K562 (cell line): ENCODE measurements around the gene FAM78B. TPM values are rescaled to one million over a fixed set of nuclear protein-coding genes. Genes with fewer than 3 reads are reported as not detected.

Experiments
- ATAC-seq: fragments of 200-7000 bp; cut with Tn5 transposase; 3 replicates; pipeline ENCODE4 v1.9.1; 2020; ENCODE audit warnings: moderate library complexity
- BruUV-seq: library from RNA; stranded (reverse); fragments of 400-500 nt; replicated peaks from 2 replicates; lab custom pipeline; 2021; lab: Mats Ljungman, UMichigan
- CTCF ChIA-PET: fragments of 300-600 bp; formaldehyde crosslinking; extraction: SDS; loops from one replicate; lab custom pipeline; 2021; ENCODE audit warnings: low intra/inter-chr PET ratio; lab: Yijun Ruan, JAX
- POLR2A ChIA-PET: fragments of 300-600, 350-650 bp; sonication (Branson Sonifier 250); formaldehyde crosslinking; extraction: SDS; loops from one replicate; lab custom pipeline; 2021; ENCODE audit warnings: antibody characterized with exemption, inconsistent platforms; lab: Yijun Ruan, JAX
- DNase-seq, 4 experiments: peaks; one replicate each; pipeline versions ENCODE4 v3.0.0 to v3.0.0-alpha.2; 2011 to 2018; ENCODE audit warnings: low spot score in 3 of 4, mixed read lengths in 3 of 4; ENCODE audit errors: extremely low read depth in 1 of 4
- FAIRE-seq: peaks from 2 replicates; lab custom pipeline; 2011; peaks lifted over from hg19 to GRCh38; lab: Jason Lieb, UNC
- H2AFZ ChIP-seq: 2 replicates; pipeline ENCODE4 v1.6.0; 2011; ENCODE audit warnings: low read depth, low read length, control low read depth, inconsistent platforms
- H3K27ac ChIP-seq: fragments of 200-600 bp; 3 replicates; pipeline ENCODE4 v1.8.0; 2011; ENCODE audit warnings: low read depth, mild to moderate bottlenecking, control low read depth, inconsistent platforms, low read length, moderate library complexity, mixed read lengths; ENCODE audit errors: extremely low read depth
- H3K27me3 ChIP-seq, 2 experiments: fragments of 300-600 bp in 1 of 2; 2 replicates in 1 of 2; 3 replicates in 1 of 2; pipeline versions ENCODE4 v1.6.0 to v1.8.0; 2011; ENCODE audit warnings: inconsistent platforms in 2 of 2, low read length in 2 of 2, mild to moderate bottlenecking in 1 of 2, mixed read lengths in 1 of 2, moderate library complexity in 1 of 2; ENCODE audit not compliant: control insufficient read depth in 2 of 2, insufficient read depth in 2 of 2
- H3K36me3 ChIP-seq: fragments of 300-600 bp; 3 replicates; pipeline ENCODE4 v1.8.0; 2011; ENCODE audit warnings: mild to moderate bottlenecking, low read length, inconsistent platforms; ENCODE audit not compliant: control insufficient read depth, insufficient read depth
- H3K4me1 ChIP-seq, 2 experiments: fragments of 200-600 bp in 1 of 2; replicated peaks in 1 of 2; 2 replicates in 1 of 2; 3 replicates in 1 of 2; pipeline versions ENCODE4 v1.5.1 to v1.8.0; 2011; ENCODE audit warnings: inconsistent platforms in 2 of 2, low read length in 2 of 2, mild to moderate bottlenecking in 1 of 2, mixed read lengths in 1 of 2, moderate library complexity in 1 of 2; ENCODE audit not compliant: control insufficient read depth in 2 of 2, insufficient read depth in 2 of 2
- H3K4me2 ChIP-seq: 2 replicates; pipeline ENCODE4 v1.6.1; 2011; ENCODE audit warnings: low read length, control low read depth, inconsistent platforms, mixed read lengths; ENCODE audit not compliant: insufficient read depth
- H3K4me3 ChIP-seq: fragments of 200-600 bp; sonication (generic), shearing (Covaris generic); 2 replicates; pipeline ENCODE4 v1.5.1; 2016; ENCODE audit warnings: control low read depth, inconsistent platforms
- H3K79me2 ChIP-seq: fragments of 200-600 bp; 3 replicates; pipeline ENCODE4 v1.8.0; 2011; ENCODE audit warnings: low read length, inconsistent platforms; ENCODE audit not compliant: control insufficient read depth, insufficient read depth
- H3K9ac ChIP-seq, 2 experiments: 2 replicates each; pipeline versions ENCODE4 v1.6.0 to v1.6.1; 2011; ENCODE audit warnings: low read depth in 2 of 2, low read length in 2 of 2, control low read depth in 1 of 2, inconsistent platforms in 1 of 2, mild to moderate bottlenecking in 1 of 2, mixed read lengths in 1 of 2; ENCODE audit not compliant: insufficient read depth in 1 of 2
- H3K9me1 ChIP-seq: one replicate; pipeline ENCODE4 v1.6.0; 2011; ENCODE audit warnings: inconsistent platforms, mild to moderate bottlenecking, low read length, moderate library complexity; ENCODE audit not compliant: control insufficient read depth, insufficient read depth
- H3K9me3 ChIP-seq: replicated peaks from 2 replicates; pipeline ENCODE4 v1.5.1; 2011; ENCODE audit warnings: low read depth, low read length, inconsistent platforms; ENCODE audit not compliant: control insufficient read depth, insufficient read depth
- H4K20me1 ChIP-seq: replicated peaks from 2 replicates; pipeline ENCODE4 v1.6.1; 2011; ENCODE audit warnings: low read length, inconsistent platforms, mixed read lengths; ENCODE audit not compliant: control insufficient read depth, insufficient read depth
- HDAC2 ChIP-seq: fragments of 450-650 bp; IDR thresholded peaks from 2 replicates; pipeline ENCODE4 v1.6.1; 2016; ENCODE audit warnings: mild to moderate bottlenecking
- SNRNP70 ChIP-seq: fragments of 200-400 bp; formaldehyde crosslinking; optimal IDR thresholded peaks from 2 replicates; pipeline ENCODE3; 2017; ENCODE audit warnings: low read depth, low read length
- U2AF1 ChIP-seq: fragments of 200-400 bp; formaldehyde crosslinking; optimal IDR thresholded peaks from 2 replicates; pipeline ENCODE3; 2017; ENCODE audit warnings: mild to moderate bottlenecking, low read depth, low read length, moderate library complexity
- ZNF224 ChIP-seq: sonication (generic); formaldehyde crosslinking; IDR thresholded peaks from 2 replicates; pipeline ENCODE4 v1.8.0; 2022; ENCODE audit warnings: mild to moderate bottlenecking, missing genetic modification reagents
- WGBS: fragments of 100-300 bp; shearing (Covaris generic); methylation state at CpG from one replicate; pipeline ENCODE4 v1.1.6; 2016; ENCODE audit warnings: low coverage, mixed read lengths; ENCODE audit not compliant: insufficient coverage; ENCODE audit errors: missing lambda C conversion rate; 5-methylcytosine and 5-hydroxymethylcytosine counted together
- in situ Hi-C: fragments of 300-500 bp; cut with MboI; formaldehyde crosslinking; loops from 4 replicates; pipeline ENCODE4 v1.15.0; 2018; ENCODE audit warnings: inconsistent platforms, mixed read lengths
- intact Hi-C: fragments of 100-400 bp; cut with micrococcal nuclease; formaldehyde crosslinking; loops from 2 replicates; pipeline ENCODE4 v1.14.2; 2022
- polyA plus RNA-seq, 8 experiments: library from polyadenylated mRNA; depleted of rRNA in 4 of 8; stranded (reverse) in 5 of 8; unstranded in 3 of 8; fragments of >200 nt; fragmentation: Nextera tagmentation in 2 of 8; fragmentation: Illumina TruSeq in 1 of 8; extraction: Ambion mirVana in 2 of 8; extraction: Trizol in 1 of 8; gene quantifications; 2 replicates each; pipeline versions ENCODE4 v1.2.1 to v1.2.3, GENCODE V29; 2011 to 2014; ENCODE audit warnings: inconsistent platforms in 1 of 8, missing spikeins in 1 of 8
- total RNA-seq, 7 experiments: library from RNA; depleted of rRNA in 6 of 7; stranded (reverse); fragments of >200 nt in 6 of 7; fragmentation: Illumina TruSeq in 2 of 7; extraction: Trizol in 2 of 7; gene quantifications; 2 replicates each; pipeline versions ENCODE4 v1.2.1 to v1.2.3, GENCODE V29; 2011 to 2021; ENCODE audit warnings: low replicate concordance in 1 of 7
- TF ChIP-seq, protein P1 (sequence below), 3 experiments: IDR thresholded peaks in 2 of 3; conservative IDR thresholded peaks in 1 of 3; 2 replicates each; pipeline ENCODE4 v1.5.1; 2011 to 2012; ENCODE audit warnings: low read length in 3 of 3, mild to moderate bottlenecking in 3 of 3, control low read depth in 2 of 3, improper control_type of control experiment in 1 of 3, inconsistent platforms in 1 of 3, low read depth in 1 of 3, mixed read lengths in 1 of 3, moderate library complexity in 1 of 3; ENCODE audit not compliant: insufficient read depth in 2 of 3
- TF ChIP-seq, protein P2 (sequence below): sonication (generic); formaldehyde crosslinking; IDR thresholded peaks from 2 replicates; pipeline ENCODE4 v1.8.0; 2022; ENCODE audit warnings: mild to moderate bottlenecking, missing genetic modification reagents

Gene FAM78B
- total and polyA plus RNA-seq, 9 of the 15 experiments (the other 6 are each of a cell fraction or from before 2014, with no cell fraction given) = 0.04 to 0.43 (median 0.29) TPM; not detected in 1

DNA sequence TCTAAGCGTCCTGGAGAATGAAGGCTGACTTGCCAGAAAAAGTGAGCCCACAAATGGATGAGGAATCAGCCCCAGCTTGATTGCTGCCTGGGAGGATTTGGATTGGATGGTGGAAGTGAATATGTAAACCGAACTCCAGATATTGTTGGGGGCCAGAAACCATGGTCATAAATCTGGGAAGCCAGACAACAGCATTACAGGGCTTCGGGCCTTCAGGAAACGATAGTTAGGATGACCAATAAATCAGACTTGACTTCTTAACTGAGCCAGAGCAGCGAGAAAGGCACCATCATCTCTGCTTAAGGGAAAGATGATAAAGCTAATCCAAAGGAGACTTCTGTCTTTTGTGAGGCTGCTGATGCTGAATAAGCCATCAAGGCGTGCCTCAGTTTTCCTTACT lies 26.6 kb downstream of the FAM78B start:
- H3K9ac ChIP-seq = no peak overlapping the region
- H3K9me3 ChIP-seq = no peaks in the 10 kb centered on the region
- no peak overlapping the region for H3K4me3 ChIP-seq
- H3K9me1 ChIP-seq = no peaks in the 10 kb centered on the region
- DNase-seq = no peak
- no peak for TF ChIP-seq U2AF1
- no peak for TF ChIP-seq HDAC2
- TF ChIP-seq, all 486 proteins: peak for 0
- no peak overlapping the region for H3K27ac ChIP-seq
- ATAC-seq = no peak
- H4K20me1 ChIP-seq = no peaks in the 10 kb centered on the region; the same call in 1 of the 2 replicates
- FAIRE-seq = no peak
- H3K27me3 ChIP-seq = peaks cover 0 to 7% of the 10 kb centered on the region in 2 experiments; a peak in 1 of 5 replicates
- no peak overlapping the region for H3K4me2 ChIP-seq
- in situ Hi-C loops = no loop called here
- H2AFZ ChIP-seq = no peak overlapping the region
- intact Hi-C loops = no loop called here
- no peaks in the 10 kb centered on the region for H3K4me1 ChIP-seq
- H3K79me2 ChIP-seq = no peaks in the 10 kb centered on the region
- BruUV-seq = no TSS peak
- 1% methylated on average over 6 of the region's 6 CpGs for WGBS
- ChIA-PET POLR2A (interaction anchor here (0.7 to 1.0 kb wide), 3 partner anchors 9 to 12 kb away, joined by 3 read pairs; no protein-coding TSS in a partner anchor), CTCF (no interaction called here)
- no peaks in the 10 kb centered on the region for H3K36me3 ChIP-seq

DNA sequence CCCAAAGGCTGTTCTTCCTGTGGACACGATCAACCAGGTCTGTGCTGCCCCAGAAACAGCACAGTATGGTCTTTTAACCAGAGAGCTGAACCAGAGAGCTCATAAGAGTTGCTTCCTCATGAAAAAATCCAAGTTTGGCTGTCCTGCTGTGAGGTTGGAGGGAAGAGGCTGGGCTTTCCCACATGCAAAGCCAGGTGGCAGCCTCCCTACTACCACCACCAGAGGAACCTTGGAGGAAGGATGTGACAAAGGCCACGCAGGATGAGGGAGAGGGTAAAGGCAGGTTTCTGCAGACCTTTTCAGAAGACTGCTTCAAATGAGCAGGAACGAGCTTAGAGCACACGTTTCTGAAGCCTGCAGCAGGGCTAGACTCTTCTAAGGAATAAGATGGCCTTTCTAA lies 27.1 kb downstream of the FAM78B start:
- Histone ChIP-seq H4K20me1 (no peaks in the 10 kb centered on the region; the same call in 1 of the 2 replicates), H3K36me3 (no peaks in the 10 kb centered on the region), H3K79me2 (no peaks in the 10 kb centered on the region), H3K4me2 (no peak overlapping the region), H2AFZ (no peak overlapping the region), H3K9ac (no peak overlapping the region), H3K4me3 (no peak overlapping the region), H3K9me3 (no peaks in the 10 kb centered on the region), H3K9me1 (no peaks in the 10 kb centered on the region), H3K27me3 (peaks cover 0 to 7% of the 10 kb centered on the region in 2 experiments; a peak in 2 of 5 replicates), H3K27ac (no peak overlapping the region), H3K4me1 (no peaks in the 10 kb centered on the region)
- ChIA-PET CTCF (no interaction called here), POLR2A (interaction anchor here (0.8 to 1.0 kb wide), 2 partner anchors 8 to 11 kb away, joined by 3 read pairs; no protein-coding TSS in a partner anchor)
- BruUV-seq = no TSS peak
- in situ Hi-C loops (no loop called here), intact Hi-C loops (no loop called here)
- WGBS = 0% methylated on average over 4 of the region's 4 CpGs
- TF ChIP-seq, protein P1, sequence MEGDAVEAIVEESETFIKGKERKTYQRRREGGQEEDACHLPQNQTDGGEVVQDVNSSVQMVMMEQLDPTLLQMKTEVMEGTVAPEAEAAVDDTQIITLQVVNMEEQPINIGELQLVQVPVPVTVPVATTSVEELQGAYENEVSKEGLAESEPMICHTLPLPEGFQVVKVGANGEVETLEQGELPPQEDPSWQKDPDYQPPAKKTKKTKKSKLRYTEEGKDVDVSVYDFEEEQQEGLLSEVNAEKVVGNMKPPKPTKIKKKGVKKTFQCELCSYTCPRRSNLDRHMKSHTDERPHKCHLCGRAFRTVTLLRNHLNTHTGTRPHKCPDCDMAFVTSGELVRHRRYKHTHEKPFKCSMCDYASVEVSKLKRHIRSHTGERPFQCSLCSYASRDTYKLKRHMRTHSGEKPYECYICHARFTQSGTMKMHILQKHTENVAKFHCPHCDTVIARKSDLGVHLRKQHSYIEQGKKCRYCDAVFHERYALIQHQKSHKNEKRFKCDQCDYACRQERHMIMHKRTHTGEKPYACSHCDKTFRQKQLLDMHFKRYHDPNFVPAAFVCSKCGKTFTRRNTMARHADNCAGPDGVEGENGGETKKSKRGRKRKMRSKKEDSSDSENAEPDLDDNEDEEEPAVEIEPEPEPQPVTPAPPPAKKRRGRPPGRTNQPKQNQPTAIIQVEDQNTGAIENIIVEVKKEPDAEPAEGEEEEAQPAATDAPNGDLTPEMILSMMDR (IDR thresholded peaks at IDR 0.05 in 2 of 3, conservative IDR thresholded peaks at IDR 0.05 in 1 of 3; ENCODE audit: insufficient read depth in 2 of 3, low read depth in 1 of 3, low read length in 3 of 3) = 0 out of 6 replicates have a peak, but pooled peaks of 1 of the 3 experiments have one; percentile 15
- TF ChIP-seq ZNF224 (no peak), SNRNP70 (no peak)
- TF ChIP-seq, protein P2, sequence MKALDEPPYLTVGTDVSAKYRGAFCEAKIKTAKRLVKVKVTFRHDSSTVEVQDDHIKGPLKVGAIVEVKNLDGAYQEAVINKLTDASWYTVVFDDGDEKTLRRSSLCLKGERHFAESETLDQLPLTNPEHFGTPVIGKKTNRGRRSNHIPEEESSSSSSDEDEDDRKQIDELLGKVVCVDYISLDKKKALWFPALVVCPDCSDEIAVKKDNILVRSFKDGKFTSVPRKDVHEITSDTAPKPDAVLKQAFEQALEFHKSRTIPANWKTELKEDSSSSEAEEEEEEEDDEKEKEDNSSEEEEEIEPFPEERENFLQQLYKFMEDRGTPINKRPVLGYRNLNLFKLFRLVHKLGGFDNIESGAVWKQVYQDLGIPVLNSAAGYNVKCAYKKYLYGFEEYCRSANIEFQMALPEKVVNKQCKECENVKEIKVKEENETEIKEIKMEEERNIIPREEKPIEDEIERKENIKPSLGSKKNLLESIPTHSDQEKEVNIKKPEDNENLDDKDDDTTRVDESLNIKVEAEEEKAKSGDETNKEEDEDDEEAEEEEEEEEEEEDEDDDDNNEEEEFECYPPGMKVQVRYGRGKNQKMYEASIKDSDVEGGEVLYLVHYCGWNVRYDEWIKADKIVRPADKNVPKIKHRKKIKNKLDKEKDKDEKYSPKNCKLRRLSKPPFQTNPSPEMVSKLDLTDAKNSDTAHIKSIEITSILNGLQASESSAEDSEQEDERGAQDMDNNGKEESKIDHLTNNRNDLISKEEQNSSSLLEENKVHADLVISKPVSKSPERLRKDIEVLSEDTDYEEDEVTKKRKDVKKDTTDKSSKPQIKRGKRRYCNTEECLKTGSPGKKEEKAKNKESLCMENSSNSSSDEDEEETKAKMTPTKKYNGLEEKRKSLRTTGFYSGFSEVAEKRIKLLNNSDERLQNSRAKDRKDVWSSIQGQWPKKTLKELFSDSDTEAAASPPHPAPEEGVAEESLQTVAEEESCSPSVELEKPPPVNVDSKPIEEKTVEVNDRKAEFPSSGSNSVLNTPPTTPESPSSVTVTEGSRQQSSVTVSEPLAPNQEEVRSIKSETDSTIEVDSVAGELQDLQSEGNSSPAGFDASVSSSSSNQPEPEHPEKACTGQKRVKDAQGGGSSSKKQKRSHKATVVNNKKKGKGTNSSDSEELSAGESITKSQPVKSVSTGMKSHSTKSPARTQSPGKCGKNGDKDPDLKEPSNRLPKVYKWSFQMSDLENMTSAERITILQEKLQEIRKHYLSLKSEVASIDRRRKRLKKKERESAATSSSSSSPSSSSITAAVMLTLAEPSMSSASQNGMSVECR (CRISPR knock-in tag) = no peak
- no peak for FAIRE-seq
- ATAC-seq = peak; percentile 38; the same call in 1 of the 3 replicates
- no peak for DNase-seq
